Activated CD4-positive, alpha-beta T cell treated with anti-CD3 and anti-CD28 coated beads, Interleukin-2, amount 50 U/mL, for 1 hour (primary cell): ENCODE data around the gene TAF4.

Experiments used
- DNase-seq: peaks from one replicate; pipeline ENCODE4 v3.0.0-alpha.2; 2020

The TAF4 gene

GRCh38 chr20:61926796-61927192, 138.9 kb downstream of the TAF4 start:
- DNase-seq = no peak

GRCh38 chr20:61926253-61926613, 139.4 kb downstream of the TAF4 start:
- no peak for DNase-seq

- DNase-seq = no peak
Observed at GRCh38 chr20:61925555-61926252, 140.0 kb downstream of the TAF4 start.

- no peak for DNase-seq
Observed at GRCh38 chr20:61924858-61925554, 140.7 kb downstream of the TAF4 start.
